GM12872 (cell line): Measurements from ENCODE around the gene CREB5.

ENCODE experiments used
- CTCF ChIP-seq: IDR thresholded peaks from 3 replicates; pipeline ENCODE4 v1.5.1; 2011; ENCODE audit warnings: low read depth, mild to moderate bottlenecking, low read length, moderate library complexity; ENCODE audit not compliant: insufficient read depth

The CREB5 gene

GRCh38 chr7:28697913-28698563 is 285.7 kb downstream of the CREB5 start:
- TF ChIP-seq CTCF: no peak

GRCh38 chr7:28698840-28699239 is 286.5 kb downstream of the CREB5 start:
- TF ChIP-seq CTCF: no peak

GRCh38 chr7:28700096-28700495 is 287.8 kb downstream of the CREB5 start:
- TF ChIP-seq CTCF: no peak

GRCh38 chr7:28700790-28701203 is 288.5 kb downstream of the CREB5 start:
- TF ChIP-seq CTCF: no peak

GRCh38 chr7:28701731-28702130 is 289.4 kb downstream of the CREB5 start:
- no peak for TF ChIP-seq CTCF

- no peak for TF ChIP-seq CTCF
Observed at GRCh38 chr7:28702171-28702570, 289.9 kb downstream of the CREB5 start.

- TF ChIP-seq CTCF: no peak
Observed at GRCh38 chr7:28703037-28703765, 290.9 kb downstream of the CREB5 start.
